Measurements from ENCODE around the gene ITGB7. TPM values are rescaled to one million over a fixed set of nuclear protein-coding genes. Genes with fewer than 3 reads are reported as not detected.

Gene ITGB7
- total and polyA plus RNA-seq, 9 of the 15 experiments (the other 6 are each of a cell fraction or from before 2014, with no cell fraction given) = 0.06 to 2.0 (median 0.67) TPM

DNA sequence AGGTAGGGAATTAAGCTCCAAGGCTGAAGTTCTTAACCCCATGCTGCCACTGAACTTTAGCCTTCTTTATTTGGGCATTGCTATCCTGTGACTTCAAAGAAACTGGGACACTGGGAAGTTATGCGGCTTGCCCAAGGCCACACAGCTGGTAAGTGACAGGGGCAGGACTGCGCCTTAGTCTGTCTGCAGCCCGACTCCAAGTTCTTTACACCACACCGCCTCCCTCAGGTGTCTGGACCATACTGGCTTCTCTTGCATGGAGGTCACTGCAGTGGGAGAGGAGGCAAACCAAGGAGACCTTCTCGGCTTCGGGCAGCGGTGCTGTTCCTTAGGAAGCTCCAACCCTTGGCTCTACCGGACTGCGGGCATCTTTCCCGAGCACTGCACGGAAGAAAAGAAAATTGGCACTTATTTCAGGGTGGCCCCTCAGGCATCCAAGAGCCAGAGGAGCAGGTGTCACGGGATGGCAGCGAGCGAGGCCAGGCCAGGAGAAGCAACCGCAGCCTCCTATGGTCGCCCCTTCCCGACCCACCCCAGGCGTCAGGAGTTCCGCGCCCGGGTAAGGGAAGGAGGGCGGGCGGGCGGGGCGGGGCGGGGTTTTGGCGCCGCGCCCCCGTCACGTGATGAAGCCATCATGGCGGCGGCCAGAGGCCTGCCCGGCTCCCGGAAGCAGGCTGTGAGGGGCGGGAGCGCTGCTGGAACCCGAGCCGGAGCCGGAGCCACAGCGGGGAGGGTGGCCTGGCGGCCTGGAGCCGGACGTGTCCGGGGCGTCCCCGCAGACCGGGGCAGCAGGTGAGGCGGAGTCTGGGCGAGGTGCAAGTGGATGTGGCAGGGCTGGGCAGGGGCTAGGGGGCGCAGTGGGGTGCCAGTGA, 44.7 kb upstream of the ITGB7 start (continued):
- TF ChIP-seq HEY1 (CRISPR knock-in tag; IDR thresholded peaks at IDR 0.05; ENCODE audit: borderline replicate concordance) (no peak), ZNF830 (CRISPR knock-in tag; IDR thresholded peaks at IDR 0.05) (no peak), PATZ1 (CRISPR knock-in tag; IDR thresholded peaks at IDR 0.05; ENCODE audit: borderline replicate concordance) (no peak), DIDO1 (tag; IDR thresholded peaks at IDR 0.05; ENCODE audit: low read depth) (no peak), NCOR1 (IDR thresholded peaks at IDR 0.05) (no peak), NFXL1 (CRISPR knock-in tag; IDR thresholded peaks at IDR 0.05) (no peak), ZNF77 (CRISPR knock-in tag; IDR thresholded peaks at IDR 0.05) (no peak), ZNF24 (IDR thresholded peaks at IDR 0.05) (no peak), ZNF592 (IDR thresholded peaks at IDR 0.05) (peak; percentile 8; the same call in 1 of the 2 replicates), KDM5B (IDR thresholded peaks at IDR 0.05; ENCODE audit: insufficient replicate concordance, low read depth, low read length) (peak; percentile 70), ADNP (tag; IDR thresholded peaks at IDR 0.05) (no peak), RBM17 (IDR thresholded peaks at IDR 0.05; ENCODE audit: borderline replicate concordance, low read depth, low read length) (no peak), KAT7 (CRISPR knock-in tag; IDR thresholded peaks at IDR 0.05; ENCODE audit: borderline replicate concordance) (no peak), ZNF586 (CRISPR knock-in tag; conservative IDR thresholded peaks at IDR 0.05) (no peak), CBX5 (IDR thresholded peaks at IDR 0.05; ENCODE audit: borderline replicate concordance, low read depth) (no peak), NBN (IDR thresholded peaks at IDR 0.05; ENCODE audit: low read depth) (no peak), CTBP1 (IDR thresholded peaks at IDR 0.05; ENCODE audit: borderline replicate concordance) (peak; percentile 18; the same call in 1 of the 2 replicates), BRF1 (IDR thresholded peaks at IDR 0.05; ENCODE audit: borderline replicate concordance, extremely low read depth, insufficient read length) (no peak), E2F8 (IDR thresholded peaks at IDR 0.05; ENCODE audit: low read depth, partially characterized antibody) (no peak)
